HG02588 (cell line): ENCODE measurements around the gene TOMM34.

Experiments used
- ATAC-seq: cut with Tn5 transposase; IDR thresholded peaks from one replicate; pipeline ENCODE4 v1.9.1; 2021; ENCODE audit warnings: mild to moderate bottlenecking, moderate library complexity; ENCODE audit not compliant: unreplicated experiment

Gene TOMM34

DNA sequence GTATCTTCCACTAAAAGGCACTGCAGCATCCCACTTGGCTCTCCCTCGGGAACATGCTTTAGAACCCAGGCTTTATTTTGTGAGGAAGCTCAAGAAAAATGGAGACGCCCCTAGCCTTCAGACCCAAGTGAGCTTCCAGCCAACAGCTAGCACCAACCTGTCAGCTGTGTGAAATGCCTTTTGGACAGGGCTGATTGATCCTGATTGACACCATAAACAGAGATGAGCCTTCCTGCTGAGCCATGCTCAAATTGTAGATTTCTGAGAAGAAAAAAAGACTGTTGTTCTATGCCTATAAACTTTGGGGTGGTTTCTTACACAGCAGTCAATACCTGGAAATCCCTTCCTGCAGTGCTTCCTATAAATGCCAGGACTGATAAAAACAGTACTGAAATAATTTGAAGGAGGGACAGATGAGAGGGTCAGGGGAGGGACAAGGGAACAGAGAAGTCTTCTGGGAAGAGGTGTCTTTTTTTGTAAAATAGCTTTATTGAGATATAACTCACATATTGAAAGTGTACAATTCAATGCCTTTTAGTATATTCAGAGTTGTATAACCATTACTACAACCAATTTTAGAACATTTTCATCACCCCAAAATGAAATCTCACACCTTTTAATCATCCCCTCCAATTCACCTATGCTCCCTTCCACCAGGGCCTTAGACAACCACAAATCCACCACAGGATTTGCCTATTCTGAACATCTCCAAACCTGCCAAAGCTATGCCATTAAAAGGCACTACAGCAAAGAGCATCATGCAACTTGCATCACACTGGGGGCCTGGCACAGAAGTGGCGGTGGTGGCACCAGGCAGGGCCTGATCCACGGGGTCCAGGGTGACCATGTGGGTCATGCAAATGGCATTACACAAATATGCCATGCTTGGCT is 3.4 kb upstream of the TOMM34 start:
- no peak for ATAC-seq

DNA sequence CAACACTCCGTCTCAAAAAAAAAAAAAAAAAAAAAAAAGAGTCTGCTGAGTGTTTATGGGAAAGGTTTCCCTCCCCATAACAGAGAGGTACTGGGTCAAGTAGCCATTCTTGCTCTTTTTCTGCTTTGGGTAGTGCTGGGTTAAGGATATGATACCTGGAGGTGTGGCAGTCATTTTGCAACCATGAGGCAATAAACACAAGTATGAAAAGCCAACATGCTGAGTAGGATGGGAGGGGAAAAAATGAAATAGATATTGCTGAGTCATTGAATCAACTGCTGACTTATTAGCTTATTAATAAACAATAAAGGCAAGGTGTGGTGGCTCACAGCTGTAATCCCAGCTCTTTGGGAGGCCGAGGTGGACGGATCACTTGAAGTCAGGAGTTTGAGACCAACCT is 2.3 kb upstream of the TOMM34 start:
- no peak for ATAC-seq

DNA sequence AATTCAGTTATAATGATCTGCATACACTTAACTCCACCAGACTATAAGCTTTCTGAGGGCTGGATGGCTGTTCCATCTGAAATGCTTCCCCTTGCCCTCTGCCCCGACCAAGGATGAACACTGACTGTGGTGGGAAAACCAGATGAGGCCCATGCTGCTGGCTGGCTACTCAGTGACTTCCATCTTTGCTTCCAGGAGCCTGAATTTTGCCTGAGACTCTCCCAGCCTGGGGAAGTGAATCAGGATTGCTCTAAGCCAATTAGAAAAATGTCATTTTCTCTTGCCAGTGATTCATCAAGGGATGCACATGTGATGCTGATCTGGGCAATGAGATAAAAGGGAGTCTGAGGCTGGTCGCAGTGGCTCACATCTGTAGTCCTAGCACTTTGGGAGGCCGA is 1.7 kb upstream of the TOMM34 start:
- ATAC-seq = no peak

DNA sequence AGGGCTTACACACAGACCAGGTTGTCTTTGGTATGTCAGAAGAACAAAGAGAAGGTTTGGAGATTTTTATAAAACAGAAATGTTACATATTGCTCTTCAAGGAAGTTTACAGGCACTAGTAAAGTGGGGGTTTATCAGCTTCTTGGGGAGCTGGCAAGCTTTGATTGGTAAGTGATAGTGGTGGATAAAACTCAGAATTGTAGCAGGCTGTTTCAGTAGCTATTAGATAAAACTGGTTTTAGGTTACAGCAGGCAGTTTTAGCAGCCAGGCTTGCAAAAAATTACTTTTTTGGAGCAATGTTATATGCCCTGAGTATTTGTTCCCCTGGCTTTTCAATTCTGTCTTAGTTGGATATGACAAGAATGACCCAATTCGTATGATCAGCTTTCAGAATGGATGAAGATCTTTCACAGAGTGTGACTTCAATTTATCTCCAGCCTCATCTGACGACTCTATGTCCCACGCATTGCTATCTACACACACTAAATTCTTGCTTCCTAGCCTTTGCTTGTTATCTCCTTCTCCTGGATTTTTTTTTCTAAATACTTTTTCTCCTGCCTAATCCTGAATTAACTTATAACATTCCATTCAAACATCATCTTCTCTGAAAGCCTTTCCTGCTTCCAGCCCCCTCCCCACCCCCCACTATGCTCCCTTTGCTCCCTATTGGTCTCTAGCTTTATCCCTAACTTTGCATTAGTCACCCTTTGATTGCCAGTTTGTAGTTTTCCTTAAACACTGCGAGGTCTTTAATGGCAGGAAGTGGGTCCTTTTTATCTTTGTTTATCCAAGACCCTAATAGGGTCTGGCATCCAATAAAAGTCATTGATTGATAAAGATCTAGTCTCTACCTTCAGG is 1.0 kb upstream of the TOMM34 start:
- ATAC-seq = no peak

DNA sequence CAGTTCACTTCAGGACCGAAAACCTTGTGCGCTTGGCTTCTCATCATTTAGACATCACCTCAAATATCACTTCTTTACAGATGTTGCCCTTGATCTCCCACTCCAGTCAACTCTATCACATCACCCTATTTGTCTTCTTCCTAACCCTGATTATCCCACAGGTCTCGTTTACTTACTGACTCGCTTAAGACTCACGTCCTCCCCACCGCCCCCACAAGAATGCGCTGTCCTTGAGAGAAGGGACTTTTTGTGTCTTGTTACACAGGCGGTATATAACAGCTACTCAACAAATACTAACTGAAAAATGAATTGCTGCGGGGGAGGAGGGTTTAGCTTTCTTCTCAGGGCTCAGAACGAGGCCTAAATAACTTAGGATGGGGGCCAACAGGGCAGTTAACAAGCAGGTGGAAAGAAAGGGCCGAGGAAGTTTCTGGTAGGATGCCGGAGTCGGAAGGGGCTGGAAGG is 527 bp downstream of the TOMM34 start:
- no peak for ATAC-seq

DNA sequence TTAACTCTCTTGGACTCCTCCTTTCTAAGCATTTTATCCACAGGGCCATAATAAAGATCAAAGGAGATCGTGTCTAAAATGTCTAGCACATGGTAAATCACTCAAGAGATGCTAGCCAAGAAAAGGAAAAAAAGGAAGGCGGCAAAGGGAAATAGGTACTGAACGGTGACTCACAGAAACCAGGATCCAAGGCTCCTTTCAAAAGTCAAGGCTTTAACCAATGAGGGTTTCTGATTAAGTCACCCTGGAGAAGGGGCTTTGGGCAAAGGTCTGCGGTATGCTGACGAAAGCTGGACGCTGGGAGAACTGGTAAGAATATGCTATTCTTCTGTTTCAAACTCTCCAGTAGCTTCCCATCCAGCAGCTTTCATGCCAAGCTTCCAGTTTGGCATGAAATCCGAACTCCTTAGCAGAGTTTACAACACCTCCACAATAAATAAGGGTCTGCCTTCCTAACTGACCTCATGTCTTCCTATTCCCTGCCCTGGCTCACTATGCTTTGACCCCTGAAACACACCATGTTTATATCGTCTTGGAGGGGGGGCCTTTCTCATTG is 1.0 kb downstream of the TOMM34 start:
- no peak for ATAC-seq

DNA sequence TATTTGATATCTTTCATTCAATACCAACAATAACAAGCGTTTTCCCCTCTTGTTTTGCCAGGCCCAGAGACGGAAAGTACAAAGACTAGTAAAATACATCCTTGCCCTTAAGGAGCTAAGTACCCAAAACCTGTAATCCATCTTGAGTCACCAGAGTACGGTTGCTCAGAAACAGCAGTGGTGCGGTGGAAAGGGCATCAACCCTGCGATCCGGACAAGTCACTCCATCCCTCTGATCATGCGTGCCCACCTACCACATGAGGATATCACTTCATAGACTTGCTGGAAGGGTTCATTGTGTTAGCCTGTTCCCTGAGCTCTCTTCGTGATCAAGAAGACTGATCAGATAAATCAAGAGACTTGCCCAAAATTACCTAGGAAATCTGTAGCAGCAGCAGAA is 1.9 kb downstream of the TOMM34 start:
- ATAC-seq = no peak

DNA sequence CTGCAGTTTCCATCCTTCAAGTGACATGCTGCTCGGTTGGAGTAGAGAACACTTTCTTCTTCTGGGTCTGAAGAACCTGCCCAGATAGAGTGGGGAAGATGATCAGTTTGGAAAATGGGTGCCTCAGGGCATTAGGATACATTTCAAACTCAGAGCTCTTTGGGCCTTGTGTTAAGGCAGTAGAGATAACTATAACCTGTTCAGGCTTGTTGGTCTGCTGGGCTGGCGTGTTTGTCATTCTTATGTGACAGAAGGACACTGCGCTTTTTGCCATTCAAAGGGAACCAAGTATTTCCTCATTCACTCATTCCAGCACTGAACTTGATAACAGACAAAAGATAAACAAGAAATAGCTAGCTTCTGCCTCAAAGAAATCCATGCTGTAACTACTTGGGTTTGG is 3.8 kb downstream of the TOMM34 start:
- no peak for ATAC-seq

DNA sequence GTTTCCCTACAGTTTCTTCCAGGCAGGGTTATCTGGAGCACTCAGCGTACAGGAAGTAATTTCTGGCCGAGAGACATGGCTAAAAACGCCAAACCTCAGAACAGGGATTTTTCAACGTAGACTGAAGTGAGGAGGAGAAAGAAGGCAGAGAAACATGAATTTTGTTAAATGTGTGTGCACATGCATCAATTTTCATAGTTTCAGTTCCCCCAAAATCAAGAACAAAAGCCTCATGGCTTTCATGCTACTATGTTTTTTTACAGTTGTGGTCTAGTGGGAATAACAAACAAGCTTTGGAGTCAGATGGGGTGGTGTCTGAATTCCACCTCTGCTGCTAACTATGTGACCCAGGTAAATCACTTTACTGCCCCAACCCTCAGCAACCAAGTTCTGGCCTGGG is 4.9 kb downstream of the TOMM34 start:
- ATAC-seq = no peak

DNA sequence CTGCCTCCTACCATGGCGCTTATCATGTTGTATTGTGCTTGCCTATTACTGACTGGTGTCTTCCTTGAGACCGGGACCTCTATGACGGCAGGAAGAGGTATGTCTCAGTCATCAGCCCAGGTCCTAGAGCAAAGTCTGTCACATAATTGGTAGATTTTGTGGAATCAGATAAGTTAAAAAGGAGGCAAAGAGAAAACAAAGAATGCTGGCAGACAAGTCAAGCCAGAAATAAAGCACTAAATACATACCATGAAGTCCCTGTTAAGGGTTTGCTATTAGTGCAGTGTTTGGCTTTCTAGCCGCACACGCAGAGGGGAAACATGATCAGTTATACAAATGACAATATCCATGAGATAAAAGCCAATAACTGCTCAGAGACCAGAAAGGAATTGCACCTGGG is 6.0 kb downstream of the TOMM34 start:
- no peak for ATAC-seq

DNA sequence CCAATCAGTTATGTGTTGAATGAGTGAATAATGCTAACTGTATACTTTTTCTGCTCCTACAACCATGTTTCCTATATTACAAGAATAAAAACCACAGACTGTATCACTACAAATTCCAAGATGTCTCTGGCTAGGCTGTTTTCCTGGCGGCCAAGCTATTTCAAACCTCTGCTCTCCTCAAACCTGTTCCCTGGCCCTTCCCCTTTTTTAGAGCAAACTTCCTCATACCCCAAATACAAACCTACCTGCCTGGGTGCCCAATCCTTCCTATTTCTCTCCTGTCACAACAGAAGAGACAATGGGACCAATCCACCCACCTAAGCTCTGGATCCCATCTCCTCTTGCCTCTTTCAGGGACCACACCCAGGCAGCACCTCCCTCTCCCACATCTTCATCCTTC is 7.5 kb downstream of the TOMM34 start:
- no peak for ATAC-seq

DNA sequence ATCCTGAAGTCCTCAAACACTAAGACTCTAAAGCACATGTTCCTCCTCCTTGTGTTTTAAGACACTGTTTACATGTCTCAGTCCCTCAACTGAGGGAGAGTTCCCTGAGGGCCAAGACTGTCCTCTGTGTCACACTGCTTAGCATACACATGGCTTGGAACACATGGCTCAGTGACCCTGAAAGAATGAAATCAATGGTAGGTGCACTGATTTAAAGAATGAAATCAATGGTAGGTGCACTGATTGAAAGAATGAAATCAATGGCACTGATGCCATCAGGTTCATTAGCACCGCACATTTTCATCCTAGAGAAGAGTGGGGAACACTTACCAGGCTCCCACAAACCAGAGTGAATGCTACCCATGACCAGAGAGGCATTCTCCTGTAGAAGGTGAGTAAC is 9.8 kb downstream of the TOMM34 start:
- no peak for ATAC-seq

DNA sequence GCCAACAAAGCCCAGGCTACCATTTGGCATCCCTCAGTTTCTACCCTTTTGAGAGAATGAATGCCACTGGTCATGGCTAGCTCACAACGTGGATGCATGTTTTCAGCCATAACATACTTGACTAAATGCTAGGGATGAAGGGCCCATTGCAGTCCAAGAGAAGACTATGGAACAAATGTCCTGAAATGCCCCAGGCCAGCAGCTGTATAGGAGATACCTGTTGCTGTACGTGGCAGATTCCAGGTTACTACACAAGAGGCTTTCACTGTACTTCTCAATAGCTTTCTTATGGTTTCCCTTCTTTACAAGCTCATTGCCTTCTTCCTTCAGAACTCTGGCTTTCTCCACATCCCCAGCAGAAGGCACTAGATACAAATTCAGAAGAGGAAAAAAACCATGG is 11.7 kb downstream of the TOMM34 start:
- no peak for ATAC-seq

DNA sequence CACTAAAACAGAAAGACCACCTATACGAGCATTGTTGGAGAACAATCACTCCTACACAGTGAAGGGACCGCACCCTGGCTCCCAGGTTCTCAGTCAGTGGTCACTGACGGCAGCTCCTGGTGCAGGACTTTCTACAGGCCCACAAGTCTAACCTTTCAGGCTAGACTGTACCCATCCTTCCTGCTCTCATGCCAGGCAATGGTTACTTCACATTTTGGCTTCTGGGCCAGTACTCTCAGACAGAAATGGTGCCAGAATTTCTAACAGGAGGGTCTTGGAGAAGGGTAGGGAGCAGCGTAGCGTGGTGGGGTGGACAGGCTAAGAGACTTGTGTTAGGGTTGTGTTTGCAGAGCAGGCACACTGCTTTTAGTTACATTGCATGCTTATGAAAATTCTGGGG is 12.1 kb downstream of the TOMM34 start:
- ATAC-seq = no peak

DNA sequence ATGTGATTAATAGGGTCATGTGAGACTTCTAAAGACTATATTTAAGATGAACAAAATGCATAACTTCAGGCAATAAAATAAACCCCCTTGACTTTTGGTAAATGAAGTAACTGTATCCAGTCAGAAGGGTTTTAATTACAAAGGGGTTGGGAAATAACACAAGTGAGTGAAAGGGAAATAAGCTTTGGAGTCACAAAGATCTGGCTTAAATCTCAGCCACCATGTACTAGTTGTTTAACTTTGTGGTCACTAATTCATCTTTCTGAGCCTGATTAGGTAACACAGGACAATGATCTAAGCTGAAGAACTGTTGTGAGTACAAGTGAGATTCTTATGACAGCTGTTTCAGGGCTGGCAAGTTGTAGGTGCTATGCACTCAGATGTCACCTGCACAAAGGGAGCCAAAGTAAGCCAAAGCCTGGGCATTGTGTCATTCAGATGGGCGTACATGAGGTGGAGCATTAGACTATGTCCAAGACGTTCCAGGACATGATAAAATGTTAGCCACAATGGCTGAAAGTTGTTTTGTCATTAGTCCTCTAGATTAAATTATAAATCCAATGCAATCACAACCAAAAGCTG is 13.8 kb downstream of the TOMM34 start:
- no peak for ATAC-seq

DNA sequence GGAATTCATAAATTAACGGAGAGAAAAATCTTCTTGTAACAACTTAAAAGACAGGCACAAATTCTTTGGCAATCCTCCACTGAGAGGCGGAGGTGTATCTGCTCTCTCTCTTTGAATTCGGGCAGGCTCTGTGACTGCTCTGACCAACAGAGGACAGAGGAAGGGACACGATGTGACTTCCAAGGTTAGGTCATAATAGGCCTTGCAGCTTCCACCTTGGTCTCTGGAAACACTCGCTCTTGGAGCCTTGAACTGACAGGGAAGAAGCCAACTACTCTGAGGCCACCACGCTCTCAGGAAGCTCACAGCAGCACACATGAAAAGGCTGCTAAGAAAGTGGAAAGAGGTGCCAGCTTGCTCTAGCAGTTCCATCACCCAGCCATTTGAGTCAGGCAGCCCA is 14.9 kb downstream of the TOMM34 start:
- no peak for ATAC-seq

DNA sequence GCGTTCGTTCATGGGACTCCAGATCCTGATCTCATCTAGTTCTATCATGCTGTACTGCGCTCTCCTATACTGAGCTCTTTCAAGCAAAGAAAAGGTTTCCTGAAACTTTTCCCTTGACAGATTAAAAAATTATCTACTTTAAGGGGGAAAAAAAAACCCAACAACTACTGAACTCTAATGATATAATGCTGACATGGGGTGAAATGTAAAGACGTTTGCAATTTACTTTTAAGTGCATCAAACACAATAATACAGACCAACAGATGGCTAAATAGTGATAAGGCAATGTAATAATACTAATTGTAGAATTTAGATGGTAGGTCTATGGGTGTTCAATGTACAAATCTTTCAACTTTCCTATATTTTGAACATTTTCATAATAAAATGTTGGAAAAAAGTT is 16.4 kb downstream of the TOMM34 start:
- ATAC-seq = no peak

DNA sequence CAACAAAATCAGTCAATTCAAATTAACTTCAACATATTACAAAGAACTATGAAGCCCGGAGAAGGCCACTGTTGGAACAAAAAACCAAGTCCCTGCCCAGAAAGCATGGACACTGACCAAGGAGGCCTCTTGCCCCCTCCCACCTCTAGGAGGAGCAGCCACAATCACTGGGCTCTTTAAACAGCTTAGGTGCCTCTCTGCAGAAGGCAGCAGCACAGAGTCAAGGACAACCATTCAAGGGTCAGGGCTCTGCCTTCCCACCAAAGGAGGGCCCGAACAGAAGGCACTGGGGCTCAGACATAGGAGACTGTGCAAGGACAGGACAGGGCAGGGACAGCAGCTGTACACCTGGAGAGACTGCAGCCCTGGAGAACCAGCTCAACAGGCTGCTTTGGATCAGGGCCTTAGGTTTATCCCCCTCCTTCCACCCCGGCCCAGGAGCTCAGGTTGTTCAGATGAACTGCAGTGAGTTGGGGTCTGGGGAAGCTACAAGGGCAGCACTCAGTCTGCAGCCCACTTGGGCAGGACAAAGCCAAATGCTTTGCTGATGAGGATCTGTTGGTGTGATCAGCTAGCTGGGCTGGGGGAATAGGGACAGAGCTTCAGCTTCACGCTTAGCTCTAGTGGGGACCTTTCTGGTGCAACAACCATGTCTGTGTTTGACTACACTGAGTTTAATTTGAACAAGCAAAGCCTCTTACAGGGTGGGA is 17.8 kb downstream of the TOMM34 start:
- no peak for ATAC-seq

DNA sequence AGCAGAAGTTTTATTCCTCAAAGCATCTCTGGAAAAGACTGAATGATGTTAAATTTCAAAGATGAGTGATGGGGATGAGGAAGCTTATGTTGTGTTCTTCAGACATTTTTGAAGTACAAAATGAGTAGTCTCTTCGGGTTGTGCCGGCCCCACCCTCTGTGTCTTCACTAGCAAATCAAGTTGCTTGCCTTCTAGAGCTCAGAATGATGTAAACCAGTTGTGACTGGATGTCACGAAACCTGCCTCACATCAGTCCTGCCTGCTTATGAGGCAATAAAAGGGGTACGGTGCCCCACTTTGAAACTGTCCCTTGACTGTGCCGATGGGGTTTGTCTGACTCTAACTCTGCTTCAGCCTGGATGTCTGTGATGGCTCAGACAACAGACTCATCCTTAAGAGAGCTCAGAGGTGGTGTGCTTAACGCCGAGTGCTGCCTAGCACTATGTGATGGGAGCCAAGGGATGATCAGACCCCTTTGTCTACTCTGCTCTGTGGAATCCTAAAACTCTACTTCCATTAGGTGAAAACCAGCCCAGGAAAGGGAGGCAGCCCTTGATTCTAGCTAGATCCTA is 19.0 kb downstream of the TOMM34 start:
- no peak for ATAC-seq

DNA sequence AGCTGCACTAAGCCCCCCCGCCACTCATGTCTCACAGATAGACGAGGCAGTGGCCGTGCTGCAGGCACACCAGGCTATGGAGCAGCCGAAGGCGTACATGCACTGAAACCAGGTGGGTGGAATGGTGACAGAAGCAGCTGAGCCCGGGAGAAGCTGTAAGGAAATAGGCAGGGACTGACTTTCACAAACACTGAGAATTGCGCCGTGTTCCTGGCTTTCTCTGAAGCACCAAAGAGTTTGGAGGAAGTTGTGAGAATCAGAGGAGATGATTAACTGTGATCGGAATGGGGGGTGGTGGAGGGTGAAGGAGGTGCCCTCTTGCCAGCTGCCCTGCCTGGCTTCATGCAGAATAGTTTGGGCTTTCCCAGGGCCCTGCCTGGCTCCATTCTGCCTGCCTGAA is 21.6 kb downstream of the TOMM34 start:
- no peak for ATAC-seq
